Measurements from ENCODE around the gene MRPL14.

MRPL14 gene

GRCh38 chr6:44127186-44128019, at the start of gene MRPL14, which contains the start of gene TMEM63B:
TSS of gene MRPL14 (minus strand) at chr6:44127452. CDS start at chr6:44116611, 10,841 bp downstream.
TSS of gene TMEM63B (plus strand) at chr6:44127554. CDS start at chr6:44134585, 7,031 bp downstream.
- peak; percentile 92 for DNase-seq (ENCODE audit: low read depth)
- H3K4me3 ChIP-seq (ENCODE audit: low read depth, low read length), result peak within 1 kb of the TSS; percentile 87
- TF ChIP-seq CTCF (conservative IDR thresholded peaks at IDR 0.05; ENCODE audit: low read depth, low read length), result no peak

GRCh38 chr6:44176130-44176761, 49.0 kb upstream of the MRPL14 start:
- TF ChIP-seq CTCF (conservative IDR thresholded peaks at IDR 0.05; ENCODE audit: low read depth, low read length), result no peak
- no peak for DNase-seq (ENCODE audit: low read depth)
- no peak overlapping the region for H3K4me3 ChIP-seq (ENCODE audit: low read depth, low read length)

- H3K4me3 ChIP-seq (ENCODE audit: low read depth, low read length), result no peak overlapping the region
- DNase-seq (ENCODE audit: low read depth), result peak; percentile 78
- TF ChIP-seq CTCF (conservative IDR thresholded peaks at IDR 0.05; ENCODE audit: low read depth, low read length), result peak; percentile 97
These were observed 45.7 kb upstream of the MRPL14 start for GRCh38 chr6:44172731-44173500.

- no peak for DNase-seq (ENCODE audit: low read depth)
- no peak for TF ChIP-seq CTCF (conservative IDR thresholded peaks at IDR 0.05; ENCODE audit: low read depth, low read length)
- no peak overlapping the region for H3K4me3 ChIP-seq (ENCODE audit: low read depth, low read length)
These were observed 44.8 kb upstream of the MRPL14 start for GRCh38 chr6:44171899-44172546.

- no peak for TF ChIP-seq CTCF (conservative IDR thresholded peaks at IDR 0.05; ENCODE audit: low read depth, low read length)
- DNase-seq (ENCODE audit: low read depth), result no peak
- no peak overlapping the region for H3K4me3 ChIP-seq (ENCODE audit: low read depth, low read length)
These were observed 42.8 kb upstream of the MRPL14 start for GRCh38 chr6:44169886-44170570.

GRCh38 chr6:44169154-44169553, 41.9 kb upstream of the MRPL14 start:
- no peak for DNase-seq (ENCODE audit: low read depth)
- no peak for TF ChIP-seq CTCF (conservative IDR thresholded peaks at IDR 0.05; ENCODE audit: low read depth, low read length)
- no peak overlapping the region for H3K4me3 ChIP-seq (ENCODE audit: low read depth, low read length)

Measured in choroid plexus epithelial cell (primary cell).